ENCODE data around the gene LIX1L. TPM values are rescaled to one million over a fixed set of nuclear protein-coding genes. Genes with fewer than 3 reads are reported as not detected.
A peak's percentile ranks its signal among the peaks of the same experiment; 100 is the strongest.
"Not testable (repeated sequence)": the region's sequence is repeated elsewhere in the genome, so short reads cannot be mapped to it uniquely, and the experiment has no call there.

The LIX1L gene
- total and polyA plus RNA-seq, 4 donors: 23.6 to 42.4 (median 37.3) TPM

DNA sequence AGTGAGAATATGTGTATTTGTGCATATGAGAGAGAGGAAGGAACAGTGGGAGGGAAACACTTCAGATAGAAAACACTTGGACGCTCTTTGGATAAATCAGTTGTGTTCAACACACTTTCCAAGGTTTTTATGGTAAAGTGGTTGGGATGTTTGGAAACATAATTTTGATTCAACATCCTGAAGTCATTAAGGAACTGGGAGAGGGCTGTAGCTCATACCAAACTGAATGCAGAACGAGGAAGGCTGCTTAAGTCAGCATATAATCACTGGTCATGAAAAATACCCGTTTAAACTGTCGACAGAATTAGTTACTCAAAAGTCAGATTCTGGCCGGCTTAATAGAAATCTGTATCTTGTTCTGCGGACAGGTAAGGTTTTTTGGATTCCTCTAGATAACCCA, 14.9 kb downstream of the LIX1L start:
- H3K27ac ChIP-seq (ENCODE audit: low read depth, low read length): no peak overlapping the region
- no peaks in the 10 kb centered on the region for H3K27me3 ChIP-seq (ENCODE audit: control insufficient read depth, insufficient read depth, low read length)
- peaks cover 25% of the 10 kb centered on the region for H3K36me3 ChIP-seq (ENCODE audit: control insufficient read depth, insufficient read depth, low read length)
- H3K9me3 ChIP-seq (ENCODE audit: control insufficient read depth, insufficient read depth, low read length): no peaks in the 10 kb centered on the region
- H3K4me3 ChIP-seq (ENCODE audit: low read depth, low read length): no peak overlapping the region
- H3K4me1 ChIP-seq (ENCODE audit: control insufficient read depth, insufficient read depth, low read length): no peaks in the 10 kb centered on the region
- 91% methylated on average over 5 of the region's 6 CpGs for WGBS (ENCODE audit: insufficient coverage)
- DNase-seq (ENCODE audit: low read depth in 4 of 6, low spot score in 6 of 6): no peak

DNA sequence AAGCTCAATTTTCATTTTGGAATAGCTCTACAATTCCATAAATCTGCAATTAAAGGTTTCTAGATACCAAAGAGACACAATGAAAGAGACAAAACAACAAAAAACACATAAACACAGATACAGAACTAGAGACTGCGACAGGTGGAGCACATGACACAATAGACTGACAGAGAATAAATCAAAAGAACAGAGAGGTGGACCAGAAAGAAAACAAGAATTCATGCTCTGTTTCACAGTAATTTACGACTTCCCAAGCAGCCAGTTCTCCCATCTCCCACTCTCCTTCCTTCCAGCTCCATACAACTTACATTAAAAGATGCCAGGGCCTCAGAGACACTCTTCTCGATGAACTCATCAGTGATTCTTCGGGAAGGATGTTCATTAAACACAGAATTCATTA, 15.4 kb downstream of the LIX1L start:
- no peaks in the 10 kb centered on the region for H3K27me3 ChIP-seq (ENCODE audit: control insufficient read depth, insufficient read depth, low read length)
- no peaks in the 10 kb centered on the region for H3K4me1 ChIP-seq (ENCODE audit: control insufficient read depth, insufficient read depth, low read length)
- H3K27ac ChIP-seq (ENCODE audit: low read depth, low read length): no peak overlapping the region
- H3K36me3 ChIP-seq (ENCODE audit: control insufficient read depth, insufficient read depth, low read length): peaks cover 25% of the 10 kb centered on the region
- no peak overlapping the region for H3K4me3 ChIP-seq (ENCODE audit: low read depth, low read length)
- 58% methylated on average over 2 of the region's 4 CpGs for WGBS (ENCODE audit: insufficient coverage)
- no peaks in the 10 kb centered on the region for H3K9me3 ChIP-seq (ENCODE audit: control insufficient read depth, insufficient read depth, low read length)
- peak in 1 of 6 donors; percentile 32 for DNase-seq (ENCODE audit: low read depth in 4 of 6, low spot score in 6 of 6)

DNA sequence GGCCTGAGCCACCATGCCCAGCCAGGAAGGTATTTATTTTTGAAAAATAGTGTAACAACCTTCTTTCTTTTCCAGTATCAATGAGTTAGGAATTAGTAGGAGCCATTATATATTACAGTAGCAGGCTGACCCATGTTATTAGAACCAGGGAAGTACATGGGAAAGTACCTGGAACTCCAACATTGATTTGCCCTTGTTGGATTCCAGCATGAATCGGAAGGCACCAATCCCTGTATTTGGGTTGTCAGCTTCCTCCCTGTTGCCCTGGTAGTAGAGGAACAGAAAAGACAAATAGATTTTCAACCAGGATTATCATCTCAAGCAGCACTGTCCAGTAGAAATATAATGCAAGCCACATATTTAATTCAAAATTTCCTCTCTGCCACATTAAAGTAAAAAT, 20.4 kb downstream of the LIX1L start:
- no peak overlapping the region for H3K27ac ChIP-seq (ENCODE audit: low read depth, low read length)
- no peak for DNase-seq (ENCODE audit: low read depth in 4 of 6, low spot score in 6 of 6)
- no CpG with 5 or more reads among the region's 1 CpG for WGBS (ENCODE audit: insufficient coverage)
- H3K4me1 ChIP-seq (ENCODE audit: control insufficient read depth, insufficient read depth, low read length): no peaks in the 10 kb centered on the region
- peaks cover 33% of the 10 kb centered on the region for H3K36me3 ChIP-seq (ENCODE audit: control insufficient read depth, insufficient read depth, low read length)
- no peaks in the 10 kb centered on the region for H3K27me3 ChIP-seq (ENCODE audit: control insufficient read depth, insufficient read depth, low read length)
- no peak overlapping the region for H3K4me3 ChIP-seq (ENCODE audit: low read depth, low read length)
- H3K9me3 ChIP-seq (ENCODE audit: control insufficient read depth, insufficient read depth, low read length): no peaks in the 10 kb centered on the region

DNA sequence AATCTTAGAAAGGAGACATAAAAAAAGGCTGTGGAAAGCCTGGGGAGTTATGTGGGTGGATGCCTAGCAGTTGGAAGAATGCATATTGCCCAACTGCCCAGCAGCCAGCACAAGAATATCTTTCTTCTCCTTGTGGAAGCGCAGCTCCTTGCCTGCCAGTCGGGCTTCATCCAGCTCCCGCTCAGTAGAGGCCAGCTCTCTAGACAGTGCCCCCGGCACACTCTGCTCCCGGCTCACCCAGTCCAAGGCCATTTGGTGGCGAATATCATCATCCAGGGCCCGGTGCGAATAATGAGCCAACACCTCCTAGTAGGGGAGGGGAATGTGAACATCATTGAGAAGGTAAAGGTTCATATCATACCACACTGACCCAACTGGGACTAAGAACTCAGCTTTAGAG, 21.6 kb downstream of the LIX1L start:
- peak overlapping the region; percentile 81 for H3K27ac ChIP-seq (ENCODE audit: low read depth, low read length)
- DNase-seq (ENCODE audit: low read depth in 4 of 6, low spot score in 6 of 6): no peak
- H3K4me3 ChIP-seq (ENCODE audit: low read depth, low read length): no peak overlapping the region
- no peaks in the 10 kb centered on the region for H3K4me1 ChIP-seq (ENCODE audit: control insufficient read depth, insufficient read depth, low read length)
- H3K36me3 ChIP-seq (ENCODE audit: control insufficient read depth, insufficient read depth, low read length): peaks cover 32% of the 10 kb centered on the region
- no peaks in the 10 kb centered on the region for H3K9me3 ChIP-seq (ENCODE audit: control insufficient read depth, insufficient read depth, low read length)
- 60% methylated on average over 1 of the region's 8 CpGs for WGBS (ENCODE audit: insufficient coverage)
- no peaks in the 10 kb centered on the region for H3K27me3 ChIP-seq (ENCODE audit: control insufficient read depth, insufficient read depth, low read length)

DNA sequence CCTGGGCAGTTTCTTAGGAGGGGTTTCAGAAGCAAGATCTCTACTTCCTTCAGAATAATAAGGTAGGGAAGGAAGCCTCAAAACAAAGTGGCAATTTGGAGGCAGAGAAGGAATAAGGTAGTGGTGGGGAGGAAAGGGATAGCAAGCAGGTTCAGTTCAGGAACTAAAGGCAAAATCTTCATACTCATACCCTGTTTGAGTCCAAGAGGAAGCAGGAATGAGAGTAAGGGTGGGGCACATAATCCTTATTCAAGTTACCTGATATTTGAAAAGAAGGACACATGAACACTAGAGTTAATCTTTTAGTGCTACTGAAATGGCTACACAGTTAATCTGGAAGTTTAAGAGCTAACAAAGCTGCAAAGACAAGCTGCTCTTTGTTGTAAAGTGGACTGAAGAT, 22.1 kb downstream of the LIX1L start:
- Histone ChIP-seq H3K27ac (ENCODE audit: low read depth, low read length) (peak overlapping the region; percentile 81), H3K4me1 (ENCODE audit: control insufficient read depth, insufficient read depth, low read length) (no peaks in the 10 kb centered on the region), H3K4me3 (ENCODE audit: low read depth, low read length) (no peak overlapping the region), H3K9me3 (ENCODE audit: control insufficient read depth, insufficient read depth, low read length) (no peaks in the 10 kb centered on the region), H3K27me3 (ENCODE audit: control insufficient read depth, insufficient read depth, low read length) (no peaks in the 10 kb centered on the region), H3K36me3 (ENCODE audit: control insufficient read depth, insufficient read depth, low read length) (peaks cover 34% of the 10 kb centered on the region)
- no peak for DNase-seq (ENCODE audit: low read depth in 4 of 6, low spot score in 6 of 6)

DNA sequence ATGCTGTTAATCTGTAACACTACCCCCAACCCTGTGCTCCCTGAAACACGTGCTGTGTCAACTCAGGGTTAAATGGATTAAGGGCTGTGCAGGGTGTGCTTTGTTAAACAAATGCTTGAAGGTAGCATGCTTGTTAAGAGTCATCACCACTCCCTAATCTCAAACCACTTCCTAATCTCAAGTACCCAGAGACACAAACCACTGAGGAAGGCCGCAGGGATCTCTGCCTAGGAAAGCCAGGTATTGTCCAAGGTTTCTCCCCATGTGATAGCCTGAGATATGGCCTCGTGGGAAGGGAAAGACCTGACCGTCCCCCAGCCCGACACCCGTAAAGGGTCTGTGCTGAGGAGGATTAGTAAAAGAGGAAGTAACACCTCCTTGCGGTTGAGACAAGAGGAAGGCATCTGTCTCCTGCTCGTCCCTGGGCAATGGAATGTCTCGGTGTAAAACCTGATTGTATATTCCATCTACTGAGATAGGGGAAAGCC, 25.3 kb downstream of the LIX1L start:
- H3K27ac ChIP-seq (ENCODE audit: low read depth, low read length); DNase-seq (ENCODE audit: low read depth in 4 of 6, low spot score in 6 of 6); H3K9me3 ChIP-seq (ENCODE audit: control insufficient read depth, insufficient read depth, low read length); H3K4me3 ChIP-seq (ENCODE audit: low read depth, low read length); H3K27me3 ChIP-seq (ENCODE audit: control insufficient read depth, insufficient read depth, low read length): not testable (repeated sequence)
- WGBS (ENCODE audit: insufficient coverage): 41% methylated on average over 3 of the region's 9 CpGs
- Histone ChIP-seq H3K36me3 (ENCODE audit: control insufficient read depth, insufficient read depth, low read length) (peaks cover 26% of the 10 kb centered on the region), H3K4me1 (ENCODE audit: control insufficient read depth, insufficient read depth, low read length) (peaks cover 10% of the 10 kb centered on the region)

DNA sequence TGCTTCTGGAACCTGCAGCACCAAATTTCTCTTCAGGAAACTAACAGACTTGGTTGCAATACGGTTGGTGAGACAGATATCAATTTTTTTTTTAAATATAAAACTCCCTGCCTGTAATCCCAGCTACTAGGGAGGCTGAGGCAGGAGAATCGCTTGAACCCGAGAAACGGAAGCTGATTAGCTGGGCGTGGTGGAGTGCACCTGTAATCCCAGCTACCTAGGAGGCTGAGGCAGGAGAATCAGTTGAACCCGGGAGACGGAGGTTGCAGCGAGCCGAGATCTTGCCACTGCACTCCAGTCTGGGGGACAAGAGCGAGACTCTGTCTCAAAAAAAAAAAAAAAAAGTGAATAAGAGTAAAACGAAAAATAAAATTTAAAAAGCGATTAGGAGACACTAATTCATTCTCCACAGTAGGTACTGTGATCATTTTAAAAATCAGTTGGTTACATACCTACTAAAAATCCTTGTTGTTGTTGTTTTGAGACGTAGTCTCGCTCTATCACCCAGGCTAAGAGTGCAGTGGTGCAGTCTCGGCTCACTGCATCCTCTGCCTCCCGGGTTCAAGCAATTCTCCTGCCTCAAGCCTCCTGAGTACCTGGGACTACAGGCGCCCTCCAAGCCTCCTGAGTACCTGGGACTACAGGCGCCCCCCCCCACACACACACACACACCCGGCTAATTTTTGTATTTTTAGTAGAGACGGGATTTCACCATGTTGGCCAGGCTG, 29.7 kb downstream of the LIX1L start:
- WGBS (ENCODE audit: insufficient coverage): 29% methylated on average over 5 of the region's 20 CpGs
- Histone ChIP-seq H3K27ac (ENCODE audit: low read depth, low read length) (peak overlapping the region; percentile 98), H3K4me3 (ENCODE audit: low read depth, low read length) (peak overlapping the region; percentile 80), H3K36me3 (ENCODE audit: control insufficient read depth, insufficient read depth, low read length) (peaks cover 7% of the 10 kb centered on the region), H3K4me1 (ENCODE audit: control insufficient read depth, insufficient read depth, low read length) (peaks cover 10% of the 10 kb centered on the region), H3K9me3 (ENCODE audit: control insufficient read depth, insufficient read depth, low read length) (no peaks in the 10 kb centered on the region), H3K27me3 (ENCODE audit: control insufficient read depth, insufficient read depth, low read length) (no peaks in the 10 kb centered on the region)
- no peak for DNase-seq (ENCODE audit: low read depth in 4 of 6, low spot score in 6 of 6)

DNA sequence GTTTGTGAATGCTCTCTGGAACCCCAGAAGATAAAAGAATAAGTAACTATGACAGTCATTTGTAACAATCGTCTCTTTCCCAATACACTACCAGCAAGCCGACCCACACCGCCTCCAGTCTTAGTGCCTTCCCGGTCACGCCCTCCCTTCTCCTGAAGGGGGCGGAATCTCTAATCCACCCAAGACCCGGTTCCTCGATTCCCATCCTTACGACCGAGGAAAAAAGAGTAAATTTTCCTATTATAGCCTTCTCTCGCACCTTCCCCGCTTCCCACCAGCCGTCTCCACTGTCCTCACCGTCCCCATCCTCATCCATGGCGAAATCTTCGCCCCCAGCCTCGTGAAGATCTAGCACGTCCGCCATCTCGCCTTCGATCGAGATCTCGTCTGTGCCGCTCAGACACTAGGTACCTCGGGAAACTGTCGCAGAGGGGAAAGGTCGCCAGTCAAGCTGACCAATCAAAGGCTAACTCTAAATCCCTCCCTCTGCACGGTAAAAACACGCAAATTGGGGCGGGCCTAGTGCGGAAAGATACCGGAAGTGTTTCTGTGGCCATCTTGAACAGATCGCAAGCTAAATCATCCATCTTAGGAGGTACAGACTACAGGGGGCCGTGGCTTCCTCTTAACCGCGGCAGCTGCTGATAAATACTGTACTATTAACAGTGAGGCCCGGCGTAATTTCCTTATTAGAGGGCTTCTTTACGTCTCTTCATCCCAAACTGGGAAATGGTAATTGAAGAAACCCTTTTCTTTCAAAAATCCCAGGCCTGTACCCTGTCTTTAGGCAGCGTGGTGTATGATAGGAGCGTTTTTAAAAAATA, 30.5 kb downstream of the LIX1L start, which contains the start of gene RBM8A:
Gene RBM8A (minus strand): TSS at position 422 of the 824 bp plus-strand sequence. CDS start 58 bp downstream, at position 364.
- DNase-seq (ENCODE audit: low read depth in 4 of 6, low spot score in 6 of 6): peak; percentile 96 to 100 (median 98)
- WGBS (ENCODE audit: insufficient coverage): 0% methylated on average over 31 of the region's 41 CpGs
- peak within 1 kb of the TSS; percentile 80 for H3K4me3 ChIP-seq (ENCODE audit: low read depth, low read length)
- H3K4me1 ChIP-seq (ENCODE audit: control insufficient read depth, insufficient read depth, low read length): peaks cover 10% of the 10 kb centered on the region
- H3K27me3 ChIP-seq (ENCODE audit: control insufficient read depth, insufficient read depth, low read length): no peaks in the 10 kb centered on the region
- peaks cover 7% of the 10 kb centered on the region for H3K36me3 ChIP-seq (ENCODE audit: control insufficient read depth, insufficient read depth, low read length)
- no peaks in the 10 kb centered on the region for H3K9me3 ChIP-seq (ENCODE audit: control insufficient read depth, insufficient read depth, low read length)
- H3K27ac ChIP-seq (ENCODE audit: low read depth, low read length): peak within 1 kb of the TSS; percentile 98

DNA sequence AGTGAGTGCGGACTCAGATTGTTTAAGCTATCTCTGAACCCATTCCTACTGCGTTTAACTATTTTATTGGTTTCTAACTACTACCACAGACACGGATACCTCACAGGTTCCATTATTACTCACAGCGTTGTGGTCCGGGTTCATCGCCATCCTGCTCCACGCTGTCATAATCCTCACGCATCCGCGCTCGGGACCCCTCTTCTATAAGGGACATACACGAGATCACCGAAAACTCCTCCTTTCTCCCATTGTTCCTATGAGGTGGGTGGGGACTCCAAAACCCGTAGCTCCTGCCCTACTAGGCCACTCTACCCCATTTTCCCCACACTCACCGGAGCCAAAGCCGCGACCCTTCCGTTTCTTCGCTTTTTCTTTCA, 31.1 kb downstream of the LIX1L start:
- peaks cover 10% of the 10 kb centered on the region for H3K4me1 ChIP-seq (ENCODE audit: control insufficient read depth, insufficient read depth, low read length)
- H3K9me3 ChIP-seq (ENCODE audit: control insufficient read depth, insufficient read depth, low read length): no peaks in the 10 kb centered on the region
- peak overlapping the region; percentile 98 for H3K27ac ChIP-seq (ENCODE audit: low read depth, low read length)
- DNase-seq (ENCODE audit: low read depth in 4 of 6, low spot score in 6 of 6): no peak
- 7% methylated on average over 8 of the region's 19 CpGs for WGBS (ENCODE audit: insufficient coverage)
- H3K27me3 ChIP-seq (ENCODE audit: control insufficient read depth, insufficient read depth, low read length): no peaks in the 10 kb centered on the region
- peaks cover 4% of the 10 kb centered on the region for H3K36me3 ChIP-seq (ENCODE audit: control insufficient read depth, insufficient read depth, low read length)
- H3K4me3 ChIP-seq (ENCODE audit: low read depth, low read length): peak overlapping the region; percentile 80
